Aorta (tissue), 5 donors: ENCODE data around the gene HMG20A. TPM values are rescaled to one million over a fixed set of nuclear protein-coding genes. Genes with fewer than 3 reads are reported as not detected.

Experiments used
- ATAC-seq: fragments of 200-7000 bp; cut with Tn5 transposase; one replicate; pipeline ENCODE4 v1.9.1; 2022; ENCODE audit warnings: moderate library complexity; ENCODE audit not compliant: low FRiP score
- DNase-seq, 2 donors: peaks; one replicate each; pipeline ENCODE4 v3.0.0-alpha.2; 2020
- H3K27ac ChIP-seq, 2 donors: one replicate each; pipeline ENCODE4 v1.5.1; 2013; ENCODE audit warnings: low read length in 2 of 2, mild to moderate bottlenecking in 2 of 2, moderate library complexity in 2 of 2, control low read depth in 1 of 2, inconsistent platforms in 1 of 2, low read depth in 1 of 2
- H3K27me3 ChIP-seq, 2 donors: one replicate each; pipeline ENCODE4 v1.6.1; 2013; ENCODE audit warnings: control low read depth in 1 of 2, low read length in 1 of 2, mild to moderate bottlenecking in 1 of 2, moderate library complexity in 1 of 2; ENCODE audit not compliant: insufficient read depth in 2 of 2, control insufficient read depth in 1 of 2
- H3K36me3 ChIP-seq, 2 donors: one replicate each; pipeline ENCODE4 v1.6.1; 2013; ENCODE audit warnings: control low read depth in 1 of 2, low read length in 1 of 2, mild to moderate bottlenecking in 1 of 2; ENCODE audit not compliant: insufficient read depth in 2 of 2, control insufficient read depth in 1 of 2
- H3K4me1 ChIP-seq, 2 donors: one replicate each; pipeline ENCODE4 v1.6.1; 2013; ENCODE audit warnings: low read length in 2 of 2, control low read depth in 1 of 2, mild to moderate bottlenecking in 1 of 2, moderate library complexity in 1 of 2; ENCODE audit not compliant: insufficient read depth in 2 of 2, control insufficient read depth in 1 of 2
- H3K4me3 ChIP-seq, 2 donors: one replicate each; pipeline ENCODE4 v1.5.1; 2013; ENCODE audit warnings: low read length in 2 of 2, control low read depth in 1 of 2, mild to moderate bottlenecking in 1 of 2
- H3K9me3 ChIP-seq: one replicate; pipeline ENCODE4 v1.6.1; 2013; ENCODE audit warnings: mild to moderate bottlenecking, low read length; ENCODE audit not compliant: control insufficient read depth
- WGBS, 2 donors: extraction: QIAGEN DNeasy Blood & Tissue Kit; methylation state at CpG; one replicate each; pipeline ENCODE4 v1.1.7; 2013; 5-methylcytosine and 5-hydroxymethylcytosine counted together
- intact Hi-C, 2 donors: fragments of 100-400 bp; cut with DNase I; formaldehyde crosslinking; loops; one replicate each; pipeline versions ENCODE4 v1.14.2 to v1.15.0; 2022
- polyA plus RNA-seq, 2 donors: library from polyadenylated mRNA; stranded (reverse); fragments of 200-250 nt; gene quantifications; one replicate each; pipeline ENCODE4 v1.2.3, GENCODE V29; 2013
- total RNA-seq, 2 donors: library from RNA; stranded (reverse); fragmentation: NEBNext Ultra II Directional; extraction: Animal tissue kit (Norgen Biotek cat#: 25700); gene quantifications; one replicate each; pipeline ENCODE4 v1.2.1, GENCODE V29; 2021
- donor health status: healthy with polysubstance abuse.
- donor health status: Bipolar disorder and iron deficiency.
- donor health status: DM: no; HTN: no; CAD: no.
- donor health status: DM: no; HTN: no; CAD: no.
- donor health status: DM: yes; HTN: yes; CAD: no.

HMG20A gene
- total and polyA plus RNA-seq, 4 donors, result 11.6 to 44.2 (median 22.4) TPM

DNA sequence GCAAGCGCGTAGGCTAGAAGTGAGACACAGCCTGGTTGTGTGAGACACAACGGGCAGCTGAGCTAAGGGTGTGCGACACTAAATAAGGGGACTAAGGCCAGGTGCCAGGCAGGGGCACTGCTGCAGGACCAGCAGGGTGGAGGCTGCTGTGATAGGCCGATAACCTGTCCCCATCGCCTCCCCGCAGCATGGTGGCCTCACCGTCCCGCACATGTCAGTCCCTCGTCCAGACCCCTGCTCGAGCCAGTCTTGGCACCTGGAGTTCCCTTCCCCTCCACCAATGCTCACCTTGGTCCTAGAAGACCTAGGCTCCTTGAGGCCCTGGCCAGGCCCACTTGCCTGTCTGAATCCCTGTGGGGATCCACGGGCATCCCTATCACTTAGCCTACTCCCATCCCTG, 96.1 kb downstream of the HMG20A start:
- intact Hi-C loops, result no loop called here
- H3K9me3 ChIP-seq, result no peaks in the 10 kb centered on the region
- DNase-seq (peak in 1 of 2 donors; percentile 30), ATAC-seq (no peak)
- no peak overlapping the region for H3K4me3 ChIP-seq
- no peaks in the 10 kb centered on the region for H3K4me1 ChIP-seq
- H3K27ac ChIP-seq, result no peak overlapping the region
- no peaks in the 10 kb centered on the region for H3K27me3 ChIP-seq
- 96 to 98% methylated on average over 11 to 12 of the region's 12 CpGs for WGBS, 2 donors
- no peaks in the 10 kb centered on the region for H3K36me3 ChIP-seq

DNA sequence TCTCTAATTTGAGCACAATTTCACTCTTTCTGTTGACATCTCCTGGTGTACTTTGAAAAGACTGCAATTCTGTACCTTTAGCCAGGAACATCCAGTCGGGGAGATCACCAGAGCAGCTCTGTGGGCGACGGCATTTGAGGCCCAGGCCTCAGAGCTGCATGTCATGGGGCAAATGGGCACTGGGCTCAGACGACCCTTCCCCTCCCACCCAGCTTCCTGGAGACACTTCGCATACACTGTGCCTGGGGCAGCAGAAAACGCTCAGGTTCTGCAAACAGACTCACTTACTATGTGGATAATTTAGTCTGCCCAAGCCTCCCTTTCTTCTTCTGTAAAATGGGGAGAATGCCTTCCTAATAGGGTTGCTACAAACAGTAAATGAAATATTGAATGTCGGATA, 96.9 kb downstream of the HMG20A start:
- no peaks in the 10 kb centered on the region for H3K9me3 ChIP-seq
- no peaks in the 10 kb centered on the region for H3K36me3 ChIP-seq
- H3K27me3 ChIP-seq, result no peaks in the 10 kb centered on the region
- H3K27ac ChIP-seq, result no peak overlapping the region
- DNase-seq (peak; percentile 20 to 34), ATAC-seq (no peak)
- H3K4me3 ChIP-seq, result no peak overlapping the region
- intact Hi-C loops, result no loop called here
- 92 to 95% methylated on average over 7 of the region's 7 CpGs for WGBS, 2 donors
- no peaks in the 10 kb centered on the region for H3K4me1 ChIP-seq

DNA sequence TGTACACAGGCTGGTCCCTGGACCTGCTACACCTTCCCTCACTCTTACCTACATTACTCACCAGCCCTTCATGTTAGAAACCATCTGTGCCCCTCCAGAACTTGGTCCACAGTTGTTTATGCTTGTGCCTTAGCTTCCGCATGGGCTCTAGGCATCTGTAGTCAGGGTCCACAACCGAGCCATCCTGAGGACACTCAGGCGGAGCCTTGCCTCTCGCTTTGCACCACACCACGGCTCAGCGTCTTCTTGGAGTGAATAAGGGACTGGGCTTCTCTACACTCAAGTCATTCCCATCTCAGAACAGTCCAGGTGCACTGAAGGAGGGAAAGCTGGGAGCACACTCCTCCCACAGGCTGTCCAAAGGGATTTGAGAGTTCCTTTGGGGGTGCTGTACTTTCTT, 97.8 kb downstream of the HMG20A start:
- Histone ChIP-seq H3K4me3 (no peak overlapping the region), H3K4me1 (no peaks in the 10 kb centered on the region), H3K9me3 (no peaks in the 10 kb centered on the region), H3K27ac (no peak overlapping the region), H3K36me3 (no peaks in the 10 kb centered on the region), H3K27me3 (no peaks in the 10 kb centered on the region)
- intact Hi-C loops, result no loop called here
- WGBS, 2 donors, result 89 to 96% methylated on average over 6 of the region's 6 CpGs
- no peak for ATAC-seq
- peak; percentile 15 to 24 for DNase-seq

DNA sequence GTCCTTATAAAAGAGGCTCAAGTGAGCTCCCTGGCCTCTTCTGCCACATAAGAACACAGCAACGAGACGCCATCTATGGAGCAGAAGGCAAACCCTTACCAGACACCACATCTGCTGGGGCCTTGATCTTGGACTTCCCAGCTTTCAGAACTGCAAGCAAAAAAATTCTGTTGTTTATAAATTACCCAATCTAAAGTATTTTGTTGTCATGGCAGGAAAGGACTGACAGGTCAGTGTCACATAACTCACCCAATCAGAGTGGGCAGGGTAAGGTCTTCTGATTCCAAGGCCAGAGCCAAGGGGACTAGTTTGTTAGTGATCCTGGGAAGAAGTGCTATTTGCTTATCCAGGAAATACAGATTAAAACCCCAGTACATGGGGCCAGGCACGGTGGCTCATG, 98.9 kb downstream of the HMG20A start:
- no peaks in the 10 kb centered on the region for H3K9me3 ChIP-seq

DNA sequence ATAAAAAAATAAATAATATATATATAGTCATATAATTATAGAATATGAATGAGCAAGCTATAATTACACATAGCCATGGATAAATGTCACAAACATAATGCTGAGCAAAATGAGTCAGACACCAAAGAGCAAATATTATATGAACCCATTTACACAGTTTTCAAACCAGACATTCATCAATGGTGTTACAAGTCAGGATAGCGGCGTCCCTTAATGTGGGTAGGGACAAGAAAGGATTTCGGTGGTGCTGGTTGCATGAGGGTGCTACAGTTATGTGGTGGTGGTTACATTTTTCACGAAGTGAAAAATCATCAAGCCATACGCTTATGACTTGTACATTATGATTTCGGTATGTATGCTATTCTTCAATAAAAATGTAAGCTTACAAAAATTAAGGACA, 100.5 kb downstream of the HMG20A start:
- Histone ChIP-seq H3K27ac (no peak overlapping the region), H3K27me3 (no peaks in the 10 kb centered on the region), H3K36me3 (no peaks in the 10 kb centered on the region), H3K4me1 (no peaks in the 10 kb centered on the region), H3K4me3 (no peak overlapping the region), H3K9me3 (no peaks in the 10 kb centered on the region)
- DNase-seq (peak in 1 of 2 donors; percentile 2), ATAC-seq (no peak)
- 94 to 95% methylated on average over 6 of the region's 6 CpGs for WGBS, 2 donors
- intact Hi-C loops, result no loop called here

More for the DNA sequence above, 98.9 kb downstream of the HMG20A start:
- 93 to 96% methylated on average over 3 of the region's 3 CpGs for WGBS, 2 donors
- DNase-seq (no peak), ATAC-seq (no peak)
- Histone ChIP-seq H3K36me3 (no peaks in the 10 kb centered on the region), H3K4me1 (no peaks in the 10 kb centered on the region), H3K4me3 (no peak overlapping the region), H3K27ac (no peak overlapping the region), H3K27me3 (no peaks in the 10 kb centered on the region)
- intact Hi-C loops, result no loop called here

DNA sequence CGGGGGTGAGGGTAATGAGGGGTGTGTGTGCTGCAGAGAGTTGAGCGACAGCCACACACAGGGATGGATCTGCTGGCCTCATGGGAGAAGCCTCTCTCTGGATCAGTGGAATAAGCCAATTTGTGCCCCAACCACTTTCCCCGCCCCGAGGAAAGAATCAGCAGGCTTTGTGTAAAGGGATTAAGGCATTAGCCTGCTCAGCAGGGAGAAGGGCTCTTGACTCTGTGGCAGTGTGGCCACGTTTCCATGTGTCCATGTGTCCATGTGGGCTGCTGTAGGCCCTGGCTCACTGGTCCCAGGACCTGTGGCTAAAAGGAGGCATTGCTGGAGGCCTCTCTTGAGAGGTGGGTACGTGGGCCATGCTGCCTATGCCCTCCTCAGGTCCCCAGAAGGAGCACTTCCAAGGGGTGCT, 104.7 kb downstream of the HMG20A start:
- WGBS, 2 donors, result 75 to 94% methylated on average over 6 of the region's 6 CpGs

DNA sequence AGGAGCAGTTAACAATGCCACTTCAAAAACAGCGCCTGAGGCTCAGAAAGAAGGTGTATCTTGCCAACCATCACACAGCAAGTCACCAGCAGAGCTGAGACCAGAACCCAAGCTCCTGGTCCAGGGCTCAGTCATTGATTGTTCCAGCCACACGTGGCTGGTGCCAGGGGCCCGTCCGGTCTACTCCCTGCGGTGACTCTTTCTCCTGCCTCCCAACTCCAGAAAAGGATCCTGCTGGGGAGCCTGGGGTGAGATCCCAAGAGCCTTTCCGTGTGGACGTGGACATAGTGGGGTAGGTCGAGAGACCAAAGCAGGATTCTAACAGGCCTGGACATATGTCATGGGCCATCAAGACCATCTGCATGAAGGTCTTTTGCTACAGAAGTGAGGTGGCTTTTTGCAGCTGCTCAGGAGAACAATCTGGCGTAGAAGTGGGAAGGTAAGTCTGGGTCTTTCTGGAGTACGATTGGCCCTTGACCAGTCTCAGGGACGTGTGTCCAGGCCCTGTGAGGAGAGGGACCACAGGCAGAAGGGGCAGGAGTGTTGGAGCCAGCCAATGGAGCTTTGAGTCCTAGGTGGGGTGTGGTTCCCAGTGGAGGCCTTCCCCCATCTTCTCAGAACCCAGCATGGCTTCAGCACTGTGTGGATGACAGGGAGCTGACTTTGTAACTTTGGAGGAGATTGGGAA, 105.4 kb downstream of the HMG20A start:
- no peaks in the 10 kb centered on the region for H3K9me3 ChIP-seq
- no peak overlapping the region for H3K27ac ChIP-seq
- intact Hi-C loops, result no loop called here
- peak; percentile 22 to 57 for DNase-seq
- H3K4me1 ChIP-seq, result no peaks in the 10 kb centered on the region
- no peaks in the 10 kb centered on the region for H3K27me3 ChIP-seq
- WGBS, 2 donors, result 94 to 96% methylated on average over 11 of the region's 11 CpGs
- ATAC-seq, result no peak
- H3K36me3 ChIP-seq, result no peaks in the 10 kb centered on the region
- H3K4me3 ChIP-seq, result no peak overlapping the region

More for the DNA sequence above, 104.7 kb downstream of the HMG20A start:
- Histone ChIP-seq H3K36me3 (no peaks in the 10 kb centered on the region), H3K4me3 (no peak overlapping the region), H3K4me1 (no peaks in the 10 kb centered on the region), H3K9me3 (no peaks in the 10 kb centered on the region), H3K27me3 (no peaks in the 10 kb centered on the region), H3K27ac (no peak overlapping the region)
- ATAC-seq, result no peak
- intact Hi-C loops, result no loop called here
- peak; percentile 21 to 50 for DNase-seq

DNA sequence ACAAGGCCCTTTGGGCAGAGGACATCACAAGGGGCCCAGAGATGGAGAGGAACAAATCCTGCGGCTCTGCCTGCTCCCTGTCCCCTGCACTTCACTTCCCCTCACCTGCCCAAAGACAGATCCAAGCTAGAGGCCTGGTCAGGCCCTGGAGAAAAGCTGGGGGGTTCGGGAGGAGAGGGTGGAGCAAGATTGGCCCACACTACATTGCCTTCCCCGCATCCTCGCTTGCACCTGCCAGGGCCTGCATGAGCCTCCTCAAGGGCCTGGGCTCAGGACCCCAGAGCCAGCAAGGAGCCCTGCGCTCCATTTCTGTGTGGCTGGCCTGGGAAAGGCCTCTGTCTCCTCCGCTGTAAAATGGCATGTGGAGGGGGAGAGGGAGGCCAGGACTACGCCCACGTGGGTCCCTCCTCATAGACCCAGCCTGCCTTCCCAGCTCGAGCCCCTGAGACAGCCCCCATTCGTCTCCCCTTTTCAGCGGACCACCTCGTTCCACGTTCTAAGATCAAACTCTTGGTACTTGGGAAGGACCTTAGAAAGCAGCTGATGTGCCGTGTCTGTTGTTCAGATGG, 106.0 kb downstream of the HMG20A start:
- no peaks in the 10 kb centered on the region for H3K36me3 ChIP-seq
- DNase-seq (peak; percentile 27 to 43), ATAC-seq (no peak)
- intact Hi-C loops, result no loop called here
- H3K9me3 ChIP-seq, result no peaks in the 10 kb centered on the region
- no peak overlapping the region for H3K4me3 ChIP-seq
- H3K27ac ChIP-seq, result no peak overlapping the region
- WGBS, 2 donors, result 90 to 93% methylated on average over 14 of the region's 14 CpGs
- H3K27me3 ChIP-seq, result no peaks in the 10 kb centered on the region
- H3K4me1 ChIP-seq, result no peaks in the 10 kb centered on the region

DNA sequence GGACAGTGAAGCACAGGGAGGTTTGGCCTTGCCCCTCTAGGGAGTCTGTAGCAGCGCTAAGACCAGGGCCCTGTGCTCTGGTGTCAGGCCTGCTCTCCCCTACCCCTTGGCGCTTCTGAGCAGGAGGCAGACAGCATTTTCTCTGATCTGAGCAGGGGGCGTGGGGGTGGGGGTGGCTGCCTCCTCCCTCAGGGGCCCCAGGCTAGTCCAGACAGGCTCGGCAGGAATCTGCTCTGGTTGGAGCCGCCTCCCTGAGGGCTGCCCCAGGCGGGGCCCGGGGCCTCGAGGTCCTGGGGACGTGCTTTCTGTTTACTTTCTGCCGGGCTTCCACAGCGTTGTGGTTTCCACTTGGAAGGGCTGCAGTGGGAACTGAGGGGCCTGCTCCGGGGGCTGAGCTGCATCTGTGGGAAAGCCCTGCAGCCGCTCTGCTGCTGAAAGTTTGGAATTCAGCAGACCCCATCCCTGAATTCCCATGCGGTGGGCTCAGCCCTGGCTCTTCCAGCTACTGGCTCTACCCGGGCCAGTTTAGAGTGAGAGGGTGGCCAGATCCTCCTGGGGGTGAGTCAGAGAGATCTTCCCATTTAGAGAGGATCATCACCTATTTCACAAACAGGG, 106.6 kb downstream of the HMG20A start:
- Histone ChIP-seq H3K27ac (no peak overlapping the region), H3K27me3 (no peaks in the 10 kb centered on the region), H3K4me1 (no peaks in the 10 kb centered on the region), H3K4me3 (no peak overlapping the region), H3K9me3 (no peaks in the 10 kb centered on the region), H3K36me3 (no peaks in the 10 kb centered on the region)
- WGBS, 2 donors, result 45 to 52% methylated on average over 15 of the region's 15 CpGs
- ATAC-seq (peak; percentile 13), DNase-seq (peak; percentile 34 to 65)
- intact Hi-C loops, result no loop called here
